Trophoblast cell (in vitro differentiated cells and primary cell): ENCODE results near the gene MYBPH.

Experiments
- DNase-seq, 2 donors: peaks; one replicate each; pipeline ENCODE4 v3.0.0-alpha.2; 2016
- H2AFZ ChIP-seq: 2 replicates; pipeline ENCODE4 v1.6.1; 2013; ENCODE audit warnings: low read length, moderate library complexity, mild to moderate bottlenecking; ENCODE audit not compliant: insufficient read depth, poor library complexity
- H2AK5ac ChIP-seq: 2 replicates; pipeline ENCODE4 v1.6.1; 2013; ENCODE audit warnings: mild to moderate bottlenecking, low read length
- H2BK120ac ChIP-seq: 2 replicates; pipeline ENCODE4 v1.6.1; 2013; ENCODE audit warnings: low read length, mild to moderate bottlenecking, moderate library complexity; ENCODE audit not compliant: insufficient read depth, poor library complexity
- H2BK12ac ChIP-seq: 2 replicates; pipeline ENCODE4 v1.6.1; 2013; ENCODE audit warnings: mild to moderate bottlenecking, low read length, moderate library complexity
- H2BK5ac ChIP-seq: 2 replicates; pipeline ENCODE4 v1.6.1; 2013; ENCODE audit warnings: low read length, low read depth, moderate library complexity, mild to moderate bottlenecking; ENCODE audit not compliant: poor library complexity
- H3K14ac ChIP-seq: 2 replicates; pipeline ENCODE4 v1.6.1; 2013; ENCODE audit warnings: mild to moderate bottlenecking, low read length
- H3K18ac ChIP-seq: 2 replicates; pipeline ENCODE4 v1.6.1; 2013; ENCODE audit warnings: mild to moderate bottlenecking, low read length
- H3K23ac ChIP-seq: 2 replicates; pipeline ENCODE4 v1.6.1; 2013; ENCODE audit warnings: low read length
- H3K27ac ChIP-seq: 2 replicates; pipeline ENCODE4 v1.5.1; 2013; ENCODE audit warnings: low read depth, mild to moderate bottlenecking, inconsistent platforms, low read length, moderate library complexity
- H3K27me3 ChIP-seq: 2 replicates; pipeline ENCODE4 v1.6.1; 2013; ENCODE audit warnings: inconsistent platforms, mild to moderate bottlenecking, low read length, moderate library complexity; ENCODE audit not compliant: insufficient read depth
- H3K36me3 ChIP-seq, 2 experiments: 1 replicate in 1 of 2; 2 replicates in 1 of 2; pipeline ENCODE4 v1.6.1; 2013; ENCODE audit warnings: low read length in 2 of 2, mild to moderate bottlenecking in 2 of 2, moderate library complexity in 1 of 2; ENCODE audit not compliant: insufficient read depth in 2 of 2, control insufficient read depth in 1 of 2
- H3K4ac ChIP-seq: 2 replicates; pipeline ENCODE4 v1.6.1; 2013; ENCODE audit warnings: low read depth, mild to moderate bottlenecking, low read length, moderate library complexity
- H3K4me1 ChIP-seq, 2 experiments: 1 replicate in 1 of 2; 2 replicates in 1 of 2; pipeline ENCODE4 v1.6.1; 2013; ENCODE audit warnings: low read length in 2 of 2, mild to moderate bottlenecking in 2 of 2, moderate library complexity in 1 of 2; ENCODE audit not compliant: insufficient read depth in 2 of 2, control insufficient read depth in 1 of 2
- H3K4me2 ChIP-seq: 2 replicates; pipeline ENCODE4 v1.6.1; 2013; ENCODE audit warnings: inconsistent platforms, mild to moderate bottlenecking, low read length, moderate library complexity
- H3K4me3 ChIP-seq: 2 replicates; pipeline ENCODE4 v1.5.1; 2013; ENCODE audit warnings: mild to moderate bottlenecking, low read depth, low read length, inconsistent platforms
- H3K79me1 ChIP-seq: one replicate; pipeline ENCODE4 v1.6.1; 2013; ENCODE audit warnings: low read length
- H3K79me2 ChIP-seq: 2 replicates; pipeline ENCODE4 v1.6.1; 2013; ENCODE audit warnings: low read length, mild to moderate bottlenecking; ENCODE audit not compliant: control insufficient read depth, insufficient read depth, poor library complexity
- H3K9ac ChIP-seq: 2 replicates; pipeline ENCODE4 v1.6.1; 2013; ENCODE audit warnings: mild to moderate bottlenecking, low read length
- H3K9me3 ChIP-seq: 2 replicates; pipeline ENCODE4 v1.6.1; 2013; ENCODE audit warnings: low read depth, mild to moderate bottlenecking, control low read depth, inconsistent platforms, low read length; ENCODE audit not compliant: insufficient read depth
- H4K12ac ChIP-seq: 2 replicates; pipeline ENCODE4 v1.6.1; 2013; ENCODE audit warnings: low read depth, mild to moderate bottlenecking, low read length, moderate library complexity
- H4K8ac ChIP-seq: 2 replicates; pipeline ENCODE4 v1.6.1; 2013; ENCODE audit warnings: low read depth, mild to moderate bottlenecking, low read length, moderate library complexity
- H4K91ac ChIP-seq: one replicate; pipeline ENCODE4 v1.6.1; 2013; ENCODE audit warnings: low read depth, mild to moderate bottlenecking, low read length, moderate library complexity
- WGBS: extraction: QIAGEN DNeasy Blood & Tissue Kit; methylation state at CpG from one replicate; pipeline ENCODE4 v1.1.7; 2013; ENCODE audit warnings: missing lambda C conversion rate; ENCODE audit not compliant: insufficient read length, insufficient coverage; ENCODE audit errors: extremely low coverage; 5-methylcytosine and 5-hydroxymethylcytosine counted together

MYBPH gene

GRCh38 chr1:203120325-203121153 lies 55.1 kb downstream of the MYBPH start:
- H3K9me3 ChIP-seq, result peaks cover 3% of the 10 kb centered on the region

More at GRCh38 chr1:203120325-203121153, 55.1 kb downstream of the MYBPH start:
- Histone ChIP-seq H3K14ac (no peak overlapping the region), H3K4me1 (no peaks in the 10 kb centered on the region), H3K27ac (no peak overlapping the region), H3K27me3 (no peaks in the 10 kb centered on the region), H3K4me2 (no peak overlapping the region), H2AK5ac (no peak overlapping the region), H2BK120ac (no peak overlapping the region), H3K79me2 (no peaks in the 10 kb centered on the region), H2AFZ (no peak overlapping the region), H3K9ac (no peak overlapping the region), H4K12ac (no peak overlapping the region), H3K36me3 (no peaks in the 10 kb centered on the region), H4K91ac (no peak overlapping the region), H3K4me3 (no peak overlapping the region), H3K18ac (no peak overlapping the region), H3K4ac (no peak overlapping the region), H2BK5ac (no peak overlapping the region), H4K8ac (no peak overlapping the region), H3K23ac (no peak overlapping the region), H2BK12ac (no peak overlapping the region), H3K79me1 (no peaks in the 10 kb centered on the region)
- no peak for DNase-seq
- WGBS, result no CpG with 5 or more reads among the region's 7 CpGs
